ENCODE results near the gene CHTOP.
"Not testable (repeated sequence)": the region's sequence is repeated elsewhere in the genome, so short reads cannot be mapped to it uniquely, and the experiment has no call there.

Gene CHTOP

GRCh38 chr1:153669606-153670005, 35.7 kb downstream of the CHTOP start:
- Histone ChIP-seq H3K36me3 (ENCODE audit: insufficient read depth, low read length) (peaks cover 43% of the 10 kb centered on the region), H3K27me3 (ENCODE audit: control insufficient read depth in 1 of 2, insufficient read depth in 2 of 2, low read length in 2 of 2) (no peaks in the 10 kb centered on the region), H3K4me3 (ENCODE audit: low read depth in 1 of 2, low read length in 2 of 2) (peak overlapping the region in 1 of 2 donors; percentile 94), H3K9ac (ENCODE audit: low read length) (peak overlapping the region; percentile 99), H3K4me1 (ENCODE audit: insufficient read depth, low read length) (peaks cover 13% of the 10 kb centered on the region), H3K9me3 (ENCODE audit: low read length) (no peaks in the 10 kb centered on the region), H3K27ac (ENCODE audit: low read depth, low read length) (no peak overlapping the region)

- no peaks in the 10 kb centered on the region for H3K27me3 ChIP-seq (ENCODE audit: control insufficient read depth in 1 of 2, insufficient read depth in 2 of 2, low read length in 2 of 2)
- H3K36me3 ChIP-seq (ENCODE audit: insufficient read depth, low read length): peaks cover 36% of the 10 kb centered on the region
- no peaks in the 10 kb centered on the region for H3K9me3 ChIP-seq (ENCODE audit: low read length)
- peak overlapping the region; percentile 79 for H3K27ac ChIP-seq (ENCODE audit: low read depth, low read length)
- H3K9ac ChIP-seq (ENCODE audit: low read length): peak overlapping the region; percentile 99
- peak overlapping the region; percentile 75 to 94 for H3K4me3 ChIP-seq (ENCODE audit: low read depth in 1 of 2, low read length in 2 of 2)
- peaks cover 13% of the 10 kb centered on the region for H3K4me1 ChIP-seq (ENCODE audit: insufficient read depth, low read length)
Observed at GRCh38 chr1:153670257-153670858, 36.5 kb downstream of the CHTOP start.

GRCh38 chr1:153670859-153671627, 37.2 kb downstream of the CHTOP start, which contains the start of gene ILF2:
TSS of gene ILF2 (minus strand) at chr1:153670993. CDS start at chr1:153670922, 71 bp downstream.
- peak within 1 kb of the TSS; percentile 99 for H3K9ac ChIP-seq (ENCODE audit: low read length)
- H3K27me3 ChIP-seq (ENCODE audit: control insufficient read depth in 1 of 2, insufficient read depth in 2 of 2, low read length in 2 of 2): no peaks in the 10 kb centered on the region

GRCh38 chr1:153671628-153672353, 37.9 kb downstream of the CHTOP start:
- Histone ChIP-seq H3K9ac (ENCODE audit: low read length) (peak overlapping the region; percentile 50), H3K27ac (ENCODE audit: low read depth, low read length) (peak overlapping the region; percentile 54), H3K36me3 (ENCODE audit: insufficient read depth, low read length) (peaks cover 22% of the 10 kb centered on the region), H3K4me1 (ENCODE audit: insufficient read depth, low read length) (peaks cover 13% of the 10 kb centered on the region), H3K4me3 (ENCODE audit: low read depth in 1 of 2, low read length in 2 of 2) (peak overlapping the region; percentile 50 to 94)
- H3K27me3 ChIP-seq (ENCODE audit: control insufficient read depth in 1 of 2, insufficient read depth in 2 of 2, low read length in 2 of 2); H3K9me3 ChIP-seq (ENCODE audit: low read length): not testable (repeated sequence)

More at GRCh38 chr1:153670859-153671627, 37.2 kb downstream of the CHTOP start, which contains the start of gene ILF2:
- Histone ChIP-seq H3K36me3 (ENCODE audit: insufficient read depth, low read length) (peaks cover 29% of the 10 kb centered on the region), H3K9me3 (ENCODE audit: low read length) (no peaks in the 10 kb centered on the region), H3K4me1 (ENCODE audit: insufficient read depth, low read length) (peaks cover 13% of the 10 kb centered on the region), H3K27ac (ENCODE audit: low read depth, low read length) (peak within 1 kb of the TSS; percentile 79), H3K4me3 (ENCODE audit: low read depth in 1 of 2, low read length in 2 of 2) (peak within 1 kb of the TSS; percentile 75 to 94)

- peaks cover 20% of the 10 kb centered on the region for H3K4me1 ChIP-seq (ENCODE audit: insufficient read depth, low read length)
- peaks cover 4% of the 10 kb centered on the region for H3K36me3 ChIP-seq (ENCODE audit: insufficient read depth, low read length)
- no peaks in the 10 kb centered on the region for H3K9me3 ChIP-seq (ENCODE audit: low read length)
- H3K9ac ChIP-seq (ENCODE audit: low read length): no peak overlapping the region
- no peak overlapping the region for H3K4me3 ChIP-seq (ENCODE audit: low read depth in 1 of 2, low read length in 2 of 2)
- H3K27me3 ChIP-seq (ENCODE audit: control insufficient read depth in 1 of 2, insufficient read depth in 2 of 2, low read length in 2 of 2): peaks cover 6 to 8% of the 10 kb centered on the region in 2 donors
- no peak overlapping the region for H3K27ac ChIP-seq (ENCODE audit: low read depth, low read length)
Observed at GRCh38 chr1:153673511-153673910, 39.6 kb downstream of the CHTOP start.

- Histone ChIP-seq H3K4me1 (ENCODE audit: insufficient read depth, low read length) (peaks cover 7% of the 10 kb centered on the region), H3K9me3 (ENCODE audit: low read length) (no peaks in the 10 kb centered on the region), H3K27me3 (ENCODE audit: control insufficient read depth in 1 of 2, insufficient read depth in 2 of 2, low read length in 2 of 2) (peaks cover 15 to 33% of the 10 kb centered on the region in 2 donors), H3K9ac (ENCODE audit: low read length) (no peak overlapping the region), H3K36me3 (ENCODE audit: insufficient read depth, low read length) (no peaks in the 10 kb centered on the region), H3K27ac (ENCODE audit: low read depth, low read length) (no peak overlapping the region), H3K4me3 (ENCODE audit: low read depth in 1 of 2, low read length in 2 of 2) (peak overlapping the region in 1 of 2 donors; percentile 48)
Observed at GRCh38 chr1:153677718-153678518, 44.1 kb downstream of the CHTOP start.

- Histone ChIP-seq H3K4me1 (ENCODE audit: insufficient read depth, low read length) (peaks cover 7% of the 10 kb centered on the region), H3K9me3 (ENCODE audit: low read length) (no peaks in the 10 kb centered on the region), H3K27me3 (ENCODE audit: control insufficient read depth in 1 of 2, insufficient read depth in 2 of 2, low read length in 2 of 2) (peaks cover 15 to 33% of the 10 kb centered on the region in 2 donors), H3K9ac (ENCODE audit: low read length) (peak within 1 kb of the TSS; percentile 15), H3K36me3 (ENCODE audit: insufficient read depth, low read length) (no peaks in the 10 kb centered on the region), H3K27ac (ENCODE audit: low read depth, low read length) (peak within 1 kb of the TSS; percentile 1), H3K4me3 (ENCODE audit: low read depth in 1 of 2, low read length in 2 of 2) (peak within 1 kb of the TSS; percentile 2 to 48)
Observed at GRCh38 chr1:153678519-153679336, 44.9 kb downstream of the CHTOP start, which contains the start of gene NPR1. TSS of gene NPR1 (plus strand) at chr1:153678688. CDS start at chr1:153679109, 421 bp downstream.

GRCh38 chr1:153679337-153680119, 45.7 kb downstream of the CHTOP start:
- Histone ChIP-seq H3K36me3 (ENCODE audit: insufficient read depth, low read length) (no peaks in the 10 kb centered on the region), H3K4me1 (ENCODE audit: insufficient read depth, low read length) (peaks cover 7% of the 10 kb centered on the region), H3K27me3 (ENCODE audit: control insufficient read depth in 1 of 2, insufficient read depth in 2 of 2, low read length in 2 of 2) (peaks cover 15 to 33% of the 10 kb centered on the region in 2 donors), H3K27ac (ENCODE audit: low read depth, low read length) (peak overlapping the region; percentile 1), H3K9me3 (ENCODE audit: low read length) (no peaks in the 10 kb centered on the region), H3K4me3 (ENCODE audit: low read depth in 1 of 2, low read length in 2 of 2) (peak overlapping the region; percentile 2 to 48), H3K9ac (ENCODE audit: low read length) (peak overlapping the region; percentile 15)

GRCh38 chr1:153680120-153680403, 46.2 kb downstream of the CHTOP start:
- H3K9ac ChIP-seq (ENCODE audit: low read length): no peak overlapping the region
- H3K4me1 ChIP-seq (ENCODE audit: insufficient read depth, low read length): peaks cover 7% of the 10 kb centered on the region
- no peak overlapping the region for H3K27ac ChIP-seq (ENCODE audit: low read depth, low read length)
- no peaks in the 10 kb centered on the region for H3K36me3 ChIP-seq (ENCODE audit: insufficient read depth, low read length)
- no peaks in the 10 kb centered on the region for H3K9me3 ChIP-seq (ENCODE audit: low read length)
- H3K4me3 ChIP-seq (ENCODE audit: low read depth in 1 of 2, low read length in 2 of 2): peak overlapping the region in 1 of 2 donors; percentile 48
- H3K27me3 ChIP-seq (ENCODE audit: control insufficient read depth in 1 of 2, insufficient read depth in 2 of 2, low read length in 2 of 2): peaks cover 15 to 33% of the 10 kb centered on the region in 2 donors

GRCh38 chr1:153682730-153683129, 48.9 kb downstream of the CHTOP start:
- Histone ChIP-seq H3K36me3 (ENCODE audit: insufficient read depth, low read length) (no peaks in the 10 kb centered on the region), H3K9me3 (ENCODE audit: low read length) (no peaks in the 10 kb centered on the region), H3K27me3 (ENCODE audit: control insufficient read depth in 1 of 2, insufficient read depth in 2 of 2, low read length in 2 of 2) (peaks cover 15 to 33% of the 10 kb centered on the region in 2 donors), H3K4me3 (ENCODE audit: low read depth in 1 of 2, low read length in 2 of 2) (no peak overlapping the region), H3K4me1 (ENCODE audit: insufficient read depth, low read length) (peaks cover 7% of the 10 kb centered on the region), H3K9ac (ENCODE audit: low read length) (no peak overlapping the region), H3K27ac (ENCODE audit: low read depth, low read length) (no peak overlapping the region)

Measured in muscle layer of colon (tissue), 2 donors.